HFFc6 (cell line): ENCODE data around the gene SEC14L1. TPM values are rescaled to one million over a fixed set of nuclear protein-coding genes. Genes with fewer than 3 reads are reported as not detected.

Source experiments
- DNase-seq: peaks from one replicate; pipeline ENCODE4 v3.0.0-alpha.2; 2018
- H3K27ac Mint-ChIP-seq: 2 replicates; pipeline ENCODE4 v1.8.0; 2020; ENCODE audit warnings: mild to moderate bottlenecking, mixed read lengths
- H3K27me3 Mint-ChIP-seq: 2 replicates; pipeline ENCODE4 v1.8.0; 2021; ENCODE audit warnings: mild to moderate bottlenecking, moderate library complexity, mixed read lengths; ENCODE audit not compliant: insufficient read depth
- H3K36me3 Mint-ChIP-seq: 2 replicates; pipeline ENCODE4 v1.8.0; 2021; ENCODE audit warnings: low read depth, mixed read lengths
- H3K4me1 Mint-ChIP-seq: 2 replicates; pipeline ENCODE4 v1.8.0; 2020; ENCODE audit warnings: low read depth, mixed read lengths
- H3K4me3 Mint-ChIP-seq: 2 replicates; pipeline ENCODE4 v1.8.0; 2020; ENCODE audit warnings: mild to moderate bottlenecking, moderate library complexity, mixed read lengths
- H3K9me3 Mint-ChIP-seq: 2 replicates; pipeline ENCODE4 v1.8.0; 2020; ENCODE audit warnings: mild to moderate bottlenecking, mixed read lengths
- CTCF ChIP-seq: fragments of 200-600 bp; sonication (generic); IDR thresholded peaks from 2 replicates; pipeline ENCODE4 v1.5.0; 2021; ENCODE audit warnings: antibody characterized with exemption, mild to moderate bottlenecking
- total RNA-seq, 6 experiments: library from RNA; stranded (reverse); fragmentation: NEBNext Ultra II Directional; extraction: Animal tissue kit (Norgen Biotek cat#: 25700); gene quantifications; 2 replicates in 1 of 6; 3 replicates in 5 of 6; pipeline ENCODE4 v1.2.3, GENCODE V29; 2021

The SEC14L1 gene
- total RNA-seq, 6 experiments from 2014 or later, result 63.0 to 91.4 (median 75.0) TPM

- Mint-ChIP-seq H3K9me3 (peaks cover 11% of the 10 kb centered on the region), H3K36me3 (peaks cover 14% of the 10 kb centered on the region)
Measured at GRCh38 chr17:77229786-77230435, 89.1 kb downstream of the SEC14L1 start.

GRCh38 chr17:77230436-77230830, 89.7 kb downstream of the SEC14L1 start:
- no peak overlapping the region for H3K27ac Mint-ChIP-seq
- no peak for DNase-seq
- no peak for TF ChIP-seq CTCF
- H3K36me3 Mint-ChIP-seq, result peaks cover 11% of the 10 kb centered on the region
- peaks cover 23% of the 10 kb centered on the region for H3K4me1 Mint-ChIP-seq
- H3K9me3 Mint-ChIP-seq, result peaks cover 11% of the 10 kb centered on the region
- H3K27me3 Mint-ChIP-seq, result no peaks in the 10 kb centered on the region
- no peak overlapping the region for H3K4me3 Mint-ChIP-seq

More at GRCh38 chr17:77229786-77230435, 89.1 kb downstream of the SEC14L1 start:
- DNase-seq, result no peak
- no peak overlapping the region for H3K4me3 Mint-ChIP-seq
- H3K27me3 Mint-ChIP-seq, result peaks cover 1% of the 10 kb centered on the region; the same call in 1 of the 2 replicates
- H3K27ac Mint-ChIP-seq, result no peak overlapping the region
- no peak for TF ChIP-seq CTCF
- peaks cover 17% of the 10 kb centered on the region for H3K4me1 Mint-ChIP-seq

GRCh38 chr17:77231076-77231871, 90.5 kb downstream of the SEC14L1 start:
- Mint-ChIP-seq H3K36me3 (peaks cover 11% of the 10 kb centered on the region), H3K27me3 (no peaks in the 10 kb centered on the region), H3K27ac (no peak overlapping the region), H3K4me1 (peaks cover 26% of the 10 kb centered on the region), H3K9me3 (peaks cover 11% of the 10 kb centered on the region), H3K4me3 (no peak overlapping the region)
- no peak for TF ChIP-seq CTCF
- no peak for DNase-seq

- Mint-ChIP-seq H3K27ac (peak overlapping the region; percentile 17), H3K4me3 (no peak overlapping the region), H3K9me3 (peaks cover 11% of the 10 kb centered on the region), H3K36me3 (peaks cover 11% of the 10 kb centered on the region), H3K4me1 (peaks cover 26% of the 10 kb centered on the region), H3K27me3 (no peaks in the 10 kb centered on the region)
- no peak for TF ChIP-seq CTCF
- DNase-seq, result no peak
Measured at GRCh38 chr17:77233127-77233526, 92.4 kb downstream of the SEC14L1 start.

- peaks cover 11% of the 10 kb centered on the region for H3K36me3 Mint-ChIP-seq
- peak overlapping the region; percentile 76 for H3K27ac Mint-ChIP-seq
- DNase-seq, result peak; percentile 72
- no peaks in the 10 kb centered on the region for H3K27me3 Mint-ChIP-seq
- H3K4me3 Mint-ChIP-seq, result peak overlapping the region; percentile 50
- peaks cover 26% of the 10 kb centered on the region for H3K4me1 Mint-ChIP-seq
- no peak for TF ChIP-seq CTCF
- peaks cover 11% of the 10 kb centered on the region for H3K9me3 Mint-ChIP-seq
Measured at GRCh38 chr17:77233635-77234334, 93.0 kb downstream of the SEC14L1 start.
